GM12864 (cell line): ENCODE data around the gene HOXC4.

Experiments used
- DNase-seq: peaks from one replicate; pipeline ENCODE4 v3.0.0-alpha.2; 2011; ENCODE audit warnings: low read depth
- H3K4me3 ChIP-seq: 2 replicates; pipeline ENCODE4 v1.5.1; 2011; ENCODE audit warnings: mild to moderate bottlenecking, low read depth, low read length, control low read depth
- TF ChIP-seq, protein P1 (sequence below): IDR thresholded peaks from 2 replicates; pipeline ENCODE4 v1.5.1; 2011; ENCODE audit warnings: low read depth, mild to moderate bottlenecking, moderate library complexity, low read length, control low read depth, inconsistent platforms; ENCODE audit errors: missing control alignments

The HOXC4 gene

DNA sequence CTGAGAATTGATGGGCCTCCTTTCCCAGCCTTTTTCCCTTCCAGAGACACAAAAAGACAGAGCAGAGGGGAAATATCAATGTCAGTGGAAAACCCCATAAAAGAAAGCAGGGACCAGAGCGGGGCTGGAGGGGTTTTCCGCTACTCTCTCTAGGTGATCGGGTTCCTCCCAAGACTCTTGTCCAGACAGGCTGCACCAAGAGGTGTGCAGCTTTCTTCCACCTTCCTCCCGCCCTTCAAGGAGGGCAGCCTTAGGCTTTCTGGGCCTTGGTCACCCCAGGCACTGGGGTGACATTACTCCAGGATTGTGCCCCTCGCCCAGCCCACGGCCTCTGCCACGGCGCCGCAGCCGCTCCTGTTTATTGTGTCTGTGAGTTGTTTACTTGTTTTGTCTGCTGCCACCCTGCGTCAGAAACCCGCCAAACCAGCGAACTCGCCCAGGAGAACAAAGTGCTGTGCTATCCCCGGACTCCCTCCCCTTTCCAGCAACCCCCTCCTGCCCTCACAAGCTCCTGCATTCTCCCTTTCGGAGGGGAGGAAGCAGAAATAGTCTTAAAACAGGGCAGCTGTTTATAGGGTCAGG lies 32.1 kb upstream of the HOXC4 start:
- no peak for DNase-seq
- H3K4me3 ChIP-seq, result no peak overlapping the region
- TF ChIP-seq, protein P1, sequence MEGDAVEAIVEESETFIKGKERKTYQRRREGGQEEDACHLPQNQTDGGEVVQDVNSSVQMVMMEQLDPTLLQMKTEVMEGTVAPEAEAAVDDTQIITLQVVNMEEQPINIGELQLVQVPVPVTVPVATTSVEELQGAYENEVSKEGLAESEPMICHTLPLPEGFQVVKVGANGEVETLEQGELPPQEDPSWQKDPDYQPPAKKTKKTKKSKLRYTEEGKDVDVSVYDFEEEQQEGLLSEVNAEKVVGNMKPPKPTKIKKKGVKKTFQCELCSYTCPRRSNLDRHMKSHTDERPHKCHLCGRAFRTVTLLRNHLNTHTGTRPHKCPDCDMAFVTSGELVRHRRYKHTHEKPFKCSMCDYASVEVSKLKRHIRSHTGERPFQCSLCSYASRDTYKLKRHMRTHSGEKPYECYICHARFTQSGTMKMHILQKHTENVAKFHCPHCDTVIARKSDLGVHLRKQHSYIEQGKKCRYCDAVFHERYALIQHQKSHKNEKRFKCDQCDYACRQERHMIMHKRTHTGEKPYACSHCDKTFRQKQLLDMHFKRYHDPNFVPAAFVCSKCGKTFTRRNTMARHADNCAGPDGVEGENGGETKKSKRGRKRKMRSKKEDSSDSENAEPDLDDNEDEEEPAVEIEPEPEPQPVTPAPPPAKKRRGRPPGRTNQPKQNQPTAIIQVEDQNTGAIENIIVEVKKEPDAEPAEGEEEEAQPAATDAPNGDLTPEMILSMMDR, result peak; percentile 56

DNA sequence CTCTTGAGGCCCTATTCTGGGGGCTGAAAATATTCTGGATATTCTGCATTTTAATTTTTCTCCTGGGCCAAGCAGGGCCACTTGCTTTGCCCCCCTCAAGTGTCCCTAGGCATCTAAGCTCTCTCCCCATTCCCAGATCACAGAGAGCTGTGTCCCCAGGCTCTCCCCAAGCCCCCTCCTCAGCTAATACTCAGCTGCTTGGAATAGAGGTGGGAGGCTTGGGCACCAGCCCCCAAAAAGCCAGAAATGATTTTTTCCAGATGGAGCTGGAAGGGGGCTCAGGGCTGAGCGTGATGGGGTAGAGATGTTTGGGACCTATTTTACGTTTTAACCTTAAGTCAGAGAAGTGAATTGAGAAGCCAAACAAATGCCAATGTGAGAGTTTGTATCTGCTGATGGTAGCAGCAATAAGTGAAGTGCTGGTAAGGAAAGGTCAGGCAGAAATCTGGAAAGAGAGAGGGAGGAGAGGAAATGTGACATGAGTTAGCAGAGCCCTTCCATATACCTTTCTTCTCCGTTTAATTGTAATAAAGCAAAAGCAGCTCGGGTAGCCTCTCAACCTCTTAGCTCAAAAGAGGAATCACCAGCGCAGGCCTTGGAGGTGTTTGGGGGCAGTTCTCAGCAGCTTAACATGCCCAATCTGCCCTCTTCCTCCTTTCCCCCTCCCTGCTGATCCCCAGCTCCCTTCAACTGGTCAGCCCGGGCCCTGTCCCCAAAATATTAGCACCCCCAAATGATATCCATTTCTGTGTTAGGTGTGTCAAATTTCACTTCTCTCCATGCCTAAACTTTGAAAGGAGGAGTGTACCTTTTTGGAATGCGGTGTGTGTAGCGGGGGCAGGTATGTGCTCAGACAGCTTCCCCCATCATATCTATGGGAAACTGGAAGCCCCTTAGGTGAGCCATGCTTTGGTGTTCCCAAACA lies 30.4 kb upstream of the HOXC4 start:
- H3K4me3 ChIP-seq, result no peak overlapping the region
- no peak for DNase-seq
- TF ChIP-seq, protein P1, result no peak

DNA sequence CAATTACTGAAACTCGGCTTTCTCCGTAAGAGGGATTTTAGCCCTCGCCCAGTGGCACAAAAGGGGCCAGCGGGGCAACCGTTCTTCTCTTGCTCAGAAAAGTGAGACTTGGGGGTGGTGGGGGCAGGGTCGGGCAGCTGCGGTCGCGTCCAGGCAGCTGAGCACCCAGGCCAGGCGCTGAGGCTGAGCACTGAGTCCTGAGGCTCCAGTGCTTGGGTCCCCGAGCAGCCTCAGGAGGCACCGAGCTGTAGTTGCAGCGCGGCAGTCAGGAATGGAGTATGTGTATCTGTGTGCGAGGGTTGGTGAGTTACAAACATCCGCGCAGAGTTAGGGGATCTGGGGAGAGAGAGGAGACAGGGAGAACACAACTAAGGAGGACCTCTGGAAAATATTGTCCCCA lies 29.5 kb upstream of the HOXC4 start:
- no peak overlapping the region for H3K4me3 ChIP-seq
- no peak for DNase-seq
- TF ChIP-seq, protein P1, result no peak

DNA sequence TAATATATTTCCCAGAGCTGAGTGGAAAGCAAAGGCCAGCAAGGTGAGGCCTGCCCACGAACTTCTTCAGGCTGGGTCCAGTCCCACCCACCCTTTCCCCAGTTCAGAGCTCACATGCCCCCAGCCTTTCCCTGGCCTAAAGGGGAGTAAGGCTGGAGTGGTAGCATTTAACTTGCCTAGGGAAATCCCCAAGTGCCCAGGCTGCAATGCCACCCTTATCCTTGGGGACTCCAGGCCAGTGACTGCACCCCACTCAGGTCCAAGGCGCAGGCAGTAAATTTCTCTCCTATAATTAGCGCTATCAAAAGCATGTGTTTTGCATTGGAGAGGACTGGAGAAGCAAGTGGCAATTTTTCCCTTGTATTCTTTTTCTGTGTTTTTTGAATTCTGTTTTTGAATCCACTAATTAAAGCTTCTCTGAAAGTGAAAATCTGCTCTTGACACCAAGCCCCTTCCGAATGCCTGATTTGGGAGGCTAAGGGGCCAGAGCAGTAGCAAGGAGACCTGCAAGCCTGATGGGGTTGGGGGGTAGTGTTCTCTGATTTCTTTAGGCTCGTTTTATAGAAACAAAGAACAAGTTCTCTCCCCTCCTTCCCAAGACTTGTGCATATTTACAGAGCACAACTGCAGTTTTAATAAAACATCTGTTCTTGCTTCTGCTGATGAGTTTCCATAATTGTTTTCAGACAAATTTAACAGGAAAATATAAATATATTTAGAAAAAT lies 28.9 kb upstream of the HOXC4 start:
- no peak overlapping the region for H3K4me3 ChIP-seq
- TF ChIP-seq, protein P1, result no peak

DNA sequence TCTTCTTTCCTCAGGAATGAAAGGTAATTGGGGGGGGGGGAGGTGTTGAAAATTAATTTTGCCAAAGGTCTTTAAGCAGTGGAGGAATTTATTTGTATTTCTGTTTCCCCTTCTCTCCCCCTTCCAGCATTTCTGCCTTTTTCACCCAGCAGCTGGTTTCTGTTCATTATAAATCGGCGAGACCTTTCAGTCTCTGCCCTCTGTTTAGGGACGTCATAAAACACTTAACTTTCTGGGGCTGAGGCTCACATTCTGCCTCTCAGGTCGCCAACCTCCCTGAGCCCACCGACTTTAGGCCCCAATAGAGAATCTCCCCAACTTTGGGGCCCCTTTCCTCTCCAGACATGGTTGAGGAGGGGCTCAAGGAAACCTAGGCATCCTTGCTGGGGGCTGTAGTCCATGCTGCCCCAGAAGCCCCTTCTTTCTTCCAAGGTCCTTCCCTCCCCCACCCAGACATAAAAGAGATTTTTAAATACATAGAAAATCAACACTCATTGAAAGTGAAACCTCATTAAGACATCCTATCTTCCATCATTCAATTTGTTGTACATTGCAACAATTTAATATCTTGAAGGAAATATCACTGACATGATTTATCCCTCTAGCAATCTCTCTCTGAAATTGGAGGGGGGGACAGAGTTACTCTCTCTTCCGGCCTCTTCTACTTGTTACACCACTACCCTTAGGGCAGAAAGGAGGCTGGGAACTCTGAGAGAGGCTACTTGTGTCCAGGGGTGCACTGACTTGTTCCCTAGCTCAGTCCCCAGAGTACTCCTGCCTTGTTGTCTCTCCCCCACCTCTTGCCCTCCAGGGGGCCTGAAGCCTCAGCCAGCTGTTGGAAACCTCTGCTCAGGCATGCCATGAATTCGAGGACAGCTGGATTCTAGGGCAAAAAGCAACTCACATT lies 27.9 kb upstream of the HOXC4 start:
- H3K4me3 ChIP-seq, result no peak overlapping the region
- TF ChIP-seq, protein P1, result no peak
- DNase-seq, result no peak

More for the DNA sequence above, 28.9 kb upstream of the HOXC4 start:
- DNase-seq, result no peak
